Liver (tissue), 3 donors: ENCODE data around the gene FOXD4L3.
"Not testable (repeated sequence)": the region's sequence is repeated elsewhere in the genome, so short reads cannot be mapped to it uniquely, and the experiment has no call there.

Source experiments
- CTCF ChIP-seq: fragments of 150-350 bp; IDR thresholded peaks from 2 replicates; pipeline ENCODE4 v1.5.1; 2017; ENCODE audit warnings: improper control_type of control experiment, low read depth, low read length; ENCODE audit not compliant: missing input control
- NR2F2 ChIP-seq: IDR thresholded peaks from 2 replicates; pipeline ENCODE4 v1.6.1; 2016; ENCODE audit warnings: antibody characterized with exemption
- REST ChIP-seq: IDR thresholded peaks from 2 replicates; pipeline ENCODE4 v1.6.1; 2016; ENCODE audit warnings: antibody characterized with exemption, mild to moderate bottlenecking
- SP1 ChIP-seq: IDR thresholded peaks from 2 replicates; pipeline ENCODE4 v1.6.1; 2018; ENCODE audit warnings: antibody characterized with exemption, mild to moderate bottlenecking
- TAF1 ChIP-seq: conservative IDR thresholded peaks from 2 replicates; pipeline ENCODE4 v1.6.1; 2016; ENCODE audit warnings: antibody characterized with exemption, mild to moderate bottlenecking
- TF ChIP-seq, protein P1 (sequence below): IDR thresholded peaks from 2 replicates; pipeline ENCODE4 v1.6.1; 2016; ENCODE audit warnings: antibody characterized with exemption
- donor health status: healthy.
- donor health status: healthy.

GRCh38 chr9:68307127-68307526 is 4.5 kb downstream of the FOXD4L3 start:
- TF ChIP-seq CTCF, NR2F2, REST, TAF1, SP1: not testable (repeated sequence)
- TF ChIP-seq, protein P1, sequence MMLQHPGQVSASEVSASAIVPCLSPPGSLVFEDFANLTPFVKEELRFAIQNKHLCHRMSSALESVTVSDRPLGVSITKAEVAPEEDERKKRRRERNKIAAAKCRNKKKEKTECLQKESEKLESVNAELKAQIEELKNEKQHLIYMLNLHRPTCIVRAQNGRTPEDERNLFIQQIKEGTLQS = not testable (repeated sequence)
